Muscle of back (tissue), 13 donors: ENCODE results near the gene POP4. TPM values are rescaled to one million over a fixed set of nuclear protein-coding genes. Genes with fewer than 3 reads are reported as not detected.
"Not testable (repeated sequence)": the region's sequence is repeated elsewhere in the genome, so short reads cannot be mapped to it uniquely, and the experiment has no call there.

Experiments used
- DNase-seq, 3 donors: peaks; one replicate each; pipeline versions ENCODE4 v3.0.0 to v3.0.0-alpha.2; 2013
- long read RNA-seq, 9 donors: transcript quantifications; one replicate each; lab custom pipeline, GENCODE V29; 2026
- polyA plus RNA-seq, 10 donors: library from polyadenylated mRNA; unstranded; fragments of 120-200 nt; gene quantifications; one replicate each; pipeline ENCODE4 v1.2.1, GENCODE V29; 2013; ENCODE audit not compliant: insufficient read length in 10 of 10

The POP4 gene
- polyA plus RNA-seq, result 10 to 100 TPM; 38.0 to 48.0 (median 43.2) TPM
- long read RNA-seq, donor 1, transcript POP4-202 (7 exons, 3,385 nt), result major isoform, 11 of 12 reads
- long read RNA-seq, donor 1, partial matches to known transcripts, result 0 of 12 reads
- long read RNA-seq, donor 1, other reads (novel, unspliced or antisense), result 0 of 12 reads
- long read RNA-seq, donor 2, transcript POP4-202 (7 exons, 3,385 nt), result major isoform, 7 of 7 reads
- long read RNA-seq, donor 2, partial matches to known transcripts, result 0 of 7 reads
- long read RNA-seq, donor 2, other reads (novel, unspliced or antisense), result 0 of 7 reads
- long read RNA-seq, donor 3, result 0 reads
- long read RNA-seq, donor 4, transcript POP4-202 (7 exons, 3,385 nt), result major isoform, 6 of 7 reads
- long read RNA-seq, donor 4, partial matches to known transcripts, result 0 of 7 reads
- long read RNA-seq, donor 4, other reads (novel, unspliced or antisense), result 0 of 7 reads
- long read RNA-seq, donor 5, transcript POP4-202 (7 exons, 3,385 nt), result major isoform, 17 of 17 reads
- long read RNA-seq, donor 5, partial matches to known transcripts, result 0 of 17 reads
- long read RNA-seq, donor 5, other reads (novel, unspliced or antisense), result 0 of 17 reads
- long read RNA-seq, donor 6, transcript POP4-202 (7 exons, 3,385 nt), result major isoform, 10 of 11 reads
- long read RNA-seq, donor 6, partial matches to known transcripts, result 0 of 11 reads
- long read RNA-seq, donor 6, other reads (novel, unspliced or antisense), result 0 of 11 reads
- long read RNA-seq, donor 7, transcript POP4-202 (7 exons, 3,385 nt), result major isoform, 11 of 11 reads
- long read RNA-seq, donor 7, partial matches to known transcripts, result 0 of 11 reads
- long read RNA-seq, donor 7, other reads (novel, unspliced or antisense), result 0 of 11 reads
- long read RNA-seq, donor 8, transcript POP4-202 (7 exons, 3,385 nt), result major isoform, 7 of 7 reads
- long read RNA-seq, donor 8, partial matches to known transcripts, result 0 of 7 reads
- long read RNA-seq, donor 8, other reads (novel, unspliced or antisense), result 0 of 7 reads
- long read RNA-seq, donor 9, partial matches to known transcripts, result 0 of 1 reads
- long read RNA-seq, donor 9, other reads (novel, unspliced or antisense), result 0 of 1 reads

DNA sequence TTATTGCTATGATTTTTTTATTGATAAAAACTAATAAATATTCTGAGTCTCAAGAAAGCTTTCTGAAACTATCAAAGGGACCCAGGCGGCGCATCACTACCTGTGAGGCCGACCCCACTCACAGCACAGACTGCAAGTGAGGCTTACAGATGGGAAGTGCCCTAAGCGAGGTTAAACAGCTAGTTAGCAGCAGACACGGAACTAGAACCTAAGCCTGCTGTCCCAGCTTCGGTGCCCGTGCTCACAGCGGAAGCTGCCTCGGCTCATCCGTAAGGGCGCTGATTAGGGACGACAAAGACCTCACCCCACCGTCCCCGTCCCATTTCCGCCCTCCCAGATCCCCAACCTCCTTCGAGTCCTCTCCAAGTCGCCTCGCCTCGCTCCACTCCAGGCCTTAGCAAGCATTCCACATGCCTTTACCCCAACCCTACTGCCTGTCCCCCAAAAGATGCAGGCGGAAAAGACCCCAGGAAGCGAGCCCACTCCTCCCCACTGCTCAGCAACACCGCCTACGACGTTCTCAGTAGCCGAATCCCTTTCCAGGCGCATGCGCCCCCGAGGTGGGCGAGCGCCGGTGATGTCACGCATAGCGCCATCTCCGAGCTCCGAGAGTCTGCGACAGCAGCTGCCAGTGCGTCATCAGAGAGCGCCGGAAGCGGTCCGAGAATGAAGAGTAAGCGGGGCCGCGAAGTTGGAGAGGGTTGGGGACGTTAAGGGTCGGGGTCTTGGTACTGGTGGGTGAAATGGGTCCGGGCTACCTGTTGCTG lies at the start of gene POP4:
Gene POP4, plus strand, starts transcription at position 631 of the 767 bp plus-strand sequence. Its CDS starts 36 bp downstream, at position 667.
- peak; percentile 97 to 100 (median 99) for DNase-seq

GRCh38 chr19:29559110-29559509 lies 47.0 kb upstream of the POP4 start:
- not testable (repeated sequence) for DNase-seq

DNA sequence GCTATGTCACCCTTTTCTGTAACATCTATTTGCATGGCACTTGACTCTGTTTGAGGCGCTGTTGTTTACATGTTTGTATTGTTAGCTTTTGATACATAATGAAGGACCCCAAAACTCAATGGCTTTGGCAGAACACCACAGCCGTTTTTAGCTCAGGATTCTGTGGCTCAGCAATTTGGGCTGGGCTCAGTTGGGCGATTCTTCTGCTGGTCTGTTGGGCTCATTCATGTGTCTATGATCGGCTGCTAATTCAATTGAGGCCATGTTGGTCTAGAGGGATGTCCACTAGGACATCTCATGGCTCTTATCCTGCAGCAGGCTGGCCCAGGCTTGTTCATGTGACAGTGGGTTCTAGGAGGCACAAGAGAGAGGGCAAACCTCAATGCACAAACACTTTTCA lies 46.3 kb upstream of the POP4 start:
- DNase-seq, result no peak

GRCh38 chr19:29560313-29561075 lies 45.6 kb upstream of the POP4 start:
- DNase-seq, result no peak

DNA sequence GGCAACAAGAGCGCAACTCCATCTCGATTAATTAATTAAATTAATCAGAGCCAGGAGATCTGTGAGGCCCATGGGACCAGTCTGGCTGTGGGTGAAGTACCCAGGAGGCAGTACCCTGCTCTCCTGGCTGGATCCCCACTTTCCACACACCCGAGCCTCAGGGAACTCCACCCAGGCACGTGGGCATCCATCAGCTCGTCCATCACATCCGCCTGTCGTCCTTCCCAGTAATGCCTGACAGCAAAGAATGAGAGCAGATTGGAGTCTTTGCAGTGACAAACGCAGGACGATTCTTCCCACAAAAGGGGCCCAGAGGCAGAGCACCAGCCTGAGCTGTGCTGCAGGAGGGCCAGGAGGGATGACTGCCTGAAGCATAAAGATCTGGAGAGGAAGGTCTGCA lies 44.5 kb upstream of the POP4 start:
- DNase-seq, result no peak

- no peak for DNase-seq
Measured at GRCh38 chr19:29562299-29563297, 43.5 kb upstream of the POP4 start.

- no peak for DNase-seq
Measured at GRCh38 chr19:29563486-29564101, 42.5 kb upstream of the POP4 start.

GRCh38 chr19:29564574-29565005 lies 41.5 kb upstream of the POP4 start:
- DNase-seq, result no peak

GRCh38 chr19:29565171-29565570 lies 40.9 kb upstream of the POP4 start:
- DNase-seq, result no peak

DNA sequence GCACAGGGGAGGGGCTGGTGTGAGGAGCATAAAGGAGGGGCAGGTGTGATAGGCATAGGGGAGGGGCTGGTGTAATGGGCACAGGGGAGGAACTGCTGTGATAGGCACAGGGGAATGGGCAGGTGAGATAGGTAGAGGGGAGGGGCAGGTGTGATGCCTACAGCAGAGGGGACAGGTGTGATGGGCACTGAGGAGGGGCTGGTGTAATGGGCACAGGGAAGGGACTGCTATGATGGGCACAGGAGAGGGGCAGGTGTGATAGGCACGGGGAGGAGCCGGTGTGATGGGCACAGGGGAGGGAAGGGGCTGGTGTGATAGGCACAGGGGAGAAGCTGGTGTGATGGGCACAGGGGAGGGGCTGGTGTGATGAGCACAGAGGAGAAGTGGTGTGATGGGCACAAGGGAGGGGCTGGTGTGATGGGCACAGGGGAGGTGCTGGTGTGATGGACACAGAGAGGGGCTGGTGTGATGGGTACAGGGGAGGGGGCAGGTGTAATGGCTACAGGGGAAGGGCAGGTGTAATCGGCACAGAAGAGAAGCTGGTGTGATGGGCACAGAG lies 39.5 kb upstream of the POP4 start:
- DNase-seq, result no peak

DNA sequence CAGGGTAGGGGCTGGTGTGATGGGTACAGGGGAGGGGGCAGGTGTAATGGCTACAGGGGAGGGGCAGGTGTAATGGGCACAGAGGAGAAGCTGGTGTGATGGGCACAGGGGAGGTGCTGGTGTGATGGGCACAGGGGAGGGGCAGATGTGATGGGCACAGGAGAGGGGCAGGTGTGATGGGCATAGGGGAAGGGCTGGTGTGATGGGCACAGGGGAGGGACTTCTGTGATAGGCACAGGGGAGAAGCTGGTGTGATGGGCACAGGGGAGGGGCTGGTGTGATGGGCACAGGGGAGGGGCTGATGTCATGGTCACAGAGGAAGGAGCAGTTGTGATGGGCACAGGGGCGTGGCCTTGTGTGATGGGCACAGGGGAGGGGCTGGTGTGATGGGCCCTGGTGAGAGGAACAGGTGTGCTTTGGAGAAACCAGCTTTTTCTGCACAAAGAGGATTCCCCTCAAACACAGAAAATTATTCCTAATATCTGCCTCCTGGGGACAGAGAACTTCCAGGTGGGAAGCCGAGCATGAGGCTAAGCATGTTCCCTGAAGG lies 38.6 kb upstream of the POP4 start:
- DNase-seq, result no peak

GRCh38 chr19:29568036-29569025 lies 37.8 kb upstream of the POP4 start:
- no peak for DNase-seq

DNA sequence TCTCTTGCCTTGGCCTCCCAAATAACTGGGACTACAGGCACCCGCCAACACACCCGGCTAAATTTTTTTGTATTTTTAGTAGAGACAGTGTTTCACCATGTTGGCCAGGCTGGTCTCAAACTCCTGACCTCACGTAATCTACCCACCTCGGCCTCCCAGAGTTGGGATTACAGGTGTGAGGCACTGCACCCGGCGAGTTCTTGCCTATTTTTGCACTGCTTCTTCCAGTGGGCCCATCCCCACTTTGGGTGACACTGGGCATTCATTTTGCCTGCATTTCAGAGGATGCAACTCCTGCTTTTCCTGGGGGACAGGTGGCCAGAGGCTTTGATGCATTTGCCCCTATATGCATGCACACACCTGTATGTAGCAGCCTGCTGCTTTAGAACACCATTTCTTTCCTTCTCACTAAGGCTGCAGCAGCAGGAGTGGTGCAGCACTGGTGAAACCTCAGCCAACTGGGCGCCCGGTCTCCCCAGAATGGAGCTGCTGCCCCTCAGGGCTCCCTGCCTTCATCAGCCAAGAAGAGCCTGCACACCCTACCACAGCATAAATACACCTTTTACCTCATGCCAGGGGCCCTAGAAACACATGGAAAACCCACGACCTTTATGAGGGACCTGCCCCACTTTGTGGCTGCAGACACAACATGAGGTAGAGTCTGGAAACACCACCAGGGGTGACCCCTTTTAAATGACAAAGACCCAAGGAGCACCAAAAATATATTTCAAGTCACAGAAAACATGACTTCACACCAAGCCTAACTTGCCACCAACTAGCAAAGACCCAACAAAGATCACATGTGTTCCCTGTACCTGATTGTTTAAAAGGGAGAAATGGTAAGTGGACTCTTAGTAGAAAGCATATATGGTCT lies 36.8 kb upstream of the POP4 start:
- DNase-seq, result no peak

GRCh38 chr19:29571181-29571580 lies 34.9 kb upstream of the POP4 start:
- DNase-seq, result no peak

GRCh38 chr19:29573486-29573885 lies 32.6 kb upstream of the POP4 start:
- no peak for DNase-seq

DNA sequence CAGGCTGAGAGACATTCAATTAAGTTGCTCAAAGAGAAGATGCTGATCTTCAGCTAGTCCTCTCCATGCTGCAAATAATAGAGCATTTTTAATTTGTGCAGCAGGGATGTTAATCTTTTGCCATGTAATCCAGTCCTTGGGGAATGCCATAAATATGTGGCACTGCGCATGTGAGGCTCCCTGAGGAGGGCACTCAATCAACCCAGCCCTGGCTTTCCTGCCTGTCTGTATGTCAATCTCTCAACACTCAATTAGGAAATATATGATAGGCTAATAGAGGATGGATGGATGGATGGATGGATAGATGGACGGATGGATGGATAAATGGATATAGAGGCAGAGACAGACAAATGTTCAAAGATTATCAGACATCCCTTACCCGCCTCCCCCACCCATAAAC lies 31.6 kb upstream of the POP4 start:
- DNase-seq, result no peak
